ENCODE data around the gene GALNT9. TPM values are rescaled to one million over a fixed set of nuclear protein-coding genes. Genes with fewer than 3 reads are reported as not detected.

The GALNT9 gene
- total and polyA plus RNA-seq, 2 donors (not counting 1 experiment from before 2014, with no cell fraction given), result 0.71 to 2.4 TPM

- Histone ChIP-seq H3K36me3 (replicated peaks in 1 of 2; ENCODE audit: control extremely low read depth in 1 of 2, control insufficient read depth in 1 of 2, extremely low read depth in 1 of 2, insufficient read depth in 2 of 2, low read length in 1 of 2) (no peaks in the 10 kb centered on the region), H4K20me1 (ENCODE audit: control insufficient read depth, insufficient read depth, low read length, poor library complexity, severe bottlenecking) (no peaks in the 10 kb centered on the region), H3K9me3 (ENCODE audit: control extremely low read depth in 1 of 3, control insufficient read depth in 2 of 3, insufficient read depth in 1 of 3, low read length in 2 of 3) (peaks cover 0 to 27% (median 0%) of the 10 kb centered on the region in 3 donors), H3K9ac (ENCODE audit: low read length) (no peak overlapping the region), H2AFZ (ENCODE audit: insufficient read depth, low read depth, low read length, poor library complexity, severe bottlenecking) (no peak overlapping the region), H3K27ac (ENCODE audit: low read length in 2 of 2) (no peak overlapping the region), H3K4me2 (replicated peaks; ENCODE audit: low read depth, low read length, poor library complexity, severe bottlenecking) (no peak overlapping the region), H3K4me3 (ENCODE audit: control extremely low read depth in 1 of 5, extremely low read depth in 1 of 5, insufficient read depth in 1 of 5, low read depth in 2 of 5, low read length in 4 of 5) (no peak overlapping the region), H3K79me2 (ENCODE audit: control insufficient read depth, insufficient read depth, low read length) (no peaks in the 10 kb centered on the region), H3K27me3 (replicated peaks in 1 of 4; ENCODE audit: control extremely low read depth in 1 of 4, control insufficient read depth in 3 of 4, insufficient read depth in 4 of 4, low read length in 3 of 4) (peaks cover 0 to 7% (median 0%) of the 10 kb centered on the region in 4 experiments), H3K4me1 (ENCODE audit: control insufficient read depth in 2 of 2, insufficient read depth in 2 of 2, low read length in 2 of 2) (no peaks in the 10 kb centered on the region)
- Mint-ChIP-seq H3K4me3 (no peak overlapping the region), H3K9me3 (ENCODE audit: insufficient read depth) (peaks cover 2% of the 10 kb centered on the region), H3K27ac (no peak overlapping the region), H3K4me1 (peaks cover 3% of the 10 kb centered on the region), H3K27me3 (peaks cover 4% of the 10 kb centered on the region)
- intact Hi-C loops (cut with micrococcal nuclease), result no loop called here
- DNase-seq, result no peak
- no peak for TF ChIP-seq EZH2 (IDR thresholded peaks at IDR 0.05; ENCODE audit: borderline replicate concordance, insufficient read depth, low read depth, low read length, poor library complexity, severe bottlenecking)
- TF ChIP-seq CTCF (IDR thresholded peaks at IDR 0.05), result no peak
- no peak for ATAC-seq (ENCODE audit: low read depth)
- ChIA-PET POLR2A (no interaction called here), CTCF (no interaction called here)
- WGBS (ENCODE audit: insufficient coverage), result 93% methylated on average over 33 of the region's 34 CpGs
Observed at GRCh38 chr12:132354982-132355680, 25.7 kb upstream of the GALNT9 start.

GRCh38 chr12:132354211-132354981 lies 25.0 kb upstream of the GALNT9 start:
- Histone ChIP-seq H3K79me2 (ENCODE audit: control insufficient read depth, insufficient read depth, low read length) (no peaks in the 10 kb centered on the region), H2AFZ (ENCODE audit: insufficient read depth, low read depth, low read length, poor library complexity, severe bottlenecking) (no peak overlapping the region), H3K4me2 (replicated peaks; ENCODE audit: low read depth, low read length, poor library complexity, severe bottlenecking) (no peak overlapping the region), H3K4me3 (ENCODE audit: control extremely low read depth in 1 of 5, extremely low read depth in 1 of 5, insufficient read depth in 1 of 5, low read depth in 2 of 5, low read length in 4 of 5) (no peak overlapping the region), H4K20me1 (ENCODE audit: control insufficient read depth, insufficient read depth, low read length, poor library complexity, severe bottlenecking) (no peaks in the 10 kb centered on the region), H3K36me3 (replicated peaks in 1 of 2; ENCODE audit: control extremely low read depth in 1 of 2, control insufficient read depth in 1 of 2, extremely low read depth in 1 of 2, insufficient read depth in 2 of 2, low read length in 1 of 2) (no peaks in the 10 kb centered on the region), H3K9me3 (ENCODE audit: control extremely low read depth in 1 of 3, control insufficient read depth in 2 of 3, insufficient read depth in 1 of 3, low read length in 2 of 3) (peaks cover 0 to 20% (median 0%) of the 10 kb centered on the region in 3 donors), H3K27me3 (replicated peaks in 1 of 4; ENCODE audit: control extremely low read depth in 1 of 4, control insufficient read depth in 3 of 4, insufficient read depth in 4 of 4, low read length in 3 of 4) (peaks cover 0 to 7% (median 0%) of the 10 kb centered on the region in 4 experiments), H3K27ac (ENCODE audit: low read length in 2 of 2) (no peak overlapping the region), H3K4me1 (ENCODE audit: control insufficient read depth in 2 of 2, insufficient read depth in 2 of 2, low read length in 2 of 2) (no peaks in the 10 kb centered on the region), H3K9ac (ENCODE audit: low read length) (no peak overlapping the region)
- ChIA-PET POLR2A (no interaction called here), CTCF (no interaction called here)
- no peaks in the 10 kb centered on the region for H3K4me1 Mint-ChIP-seq
- WGBS (ENCODE audit: insufficient coverage), result 86% methylated on average over 43 of the region's 43 CpGs
- H3K4me3 Mint-ChIP-seq, result no peak overlapping the region
- ATAC-seq (ENCODE audit: low read depth), result no peak
- TF ChIP-seq CTCF (IDR thresholded peaks at IDR 0.05) (no peak), EZH2 (IDR thresholded peaks at IDR 0.05; ENCODE audit: borderline replicate concordance, insufficient read depth, low read depth, low read length, poor library complexity, severe bottlenecking) (no peak)
- intact Hi-C loops (cut with micrococcal nuclease), result no loop called here
- no peak for DNase-seq
- H3K27me3 Mint-ChIP-seq, result peaks cover 4% of the 10 kb centered on the region
- no peak overlapping the region for H3K27ac Mint-ChIP-seq
- no peaks in the 10 kb centered on the region for H3K9me3 Mint-ChIP-seq (ENCODE audit: insufficient read depth)

Data from B cell (primary cell).